GM23338 (cell line): ENCODE measurements around the gene MYL5. TPM values are rescaled to one million over a fixed set of nuclear protein-coding genes. Genes with fewer than 3 reads are reported as not detected.
A peak's percentile ranks its signal among the peaks of the same experiment; 100 is the strongest.

Source experiments
- ATAC-seq: fragments of 200-7000 bp; cut with Tn5 transposase; 3 replicates; pipeline ENCODE4 v1.9.1; 2020
- DNase-seq: peaks from one replicate; pipeline ENCODE4 v3.0.0-alpha.2; 2015; ENCODE audit warnings: low spot score
- H2AFZ ChIP-seq: fragments of 200-600 bp; sonication (generic); 2 replicates; pipeline ENCODE4 v1.8.0; 2016; ENCODE audit warnings: antibody characterized with exemption, mild to moderate bottlenecking, moderate library complexity
- H3F3A ChIP-seq: fragments of 200-600 bp; sonication (generic); replicated peaks from 2 replicates; pipeline ENCODE4 v1.8.0; 2017; ENCODE audit warnings: antibody characterized with exemption, mixed run types, low read depth
- H3K27ac ChIP-seq: fragments of 200-600 bp; sonication (generic); 2 replicates; pipeline ENCODE4 v1.6.1; 2016; ENCODE audit warnings: low read depth
- H3K27me3 ChIP-seq: fragments of 200-600 bp; sonication (generic); 2 replicates; pipeline ENCODE4 v1.8.0; 2016; ENCODE audit warnings: mild to moderate bottlenecking, mixed run types, moderate library complexity; ENCODE audit not compliant: insufficient read depth
- H3K36me3 ChIP-seq: fragments of 200-600 bp; sonication (generic); 2 replicates; pipeline ENCODE4 v1.8.0; 2016; ENCODE audit warnings: mild to moderate bottlenecking; ENCODE audit not compliant: insufficient read depth
- H3K4me1 ChIP-seq: fragments of 200-600 bp; sonication (generic); 2 replicates; pipeline ENCODE4 v1.8.0; 2016; ENCODE audit warnings: mild to moderate bottlenecking, moderate library complexity; ENCODE audit not compliant: insufficient read depth
- H3K4me2 ChIP-seq: fragments of 200-600 bp; sonication (generic); 2 replicates; pipeline ENCODE4 v1.7.1; 2017; ENCODE audit warnings: mixed run types
- H3K4me3 ChIP-seq: fragments of 200-600 bp; sonication (generic); 2 replicates; pipeline ENCODE4 v1.6.1; 2016; ENCODE audit warnings: mixed run types
- H3K79me2 ChIP-seq: fragments of 200-600 bp; sonication (generic); replicated peaks from 2 replicates; pipeline ENCODE4 v1.8.0; 2017; ENCODE audit warnings: mild to moderate bottlenecking; ENCODE audit not compliant: insufficient read depth
- H3K9me2 ChIP-seq: fragments of 200-600 bp; sonication (generic); 2 replicates; pipeline ENCODE4 v1.8.0; 2017; ENCODE audit not compliant: insufficient read depth
- H4K20me1 ChIP-seq: fragments of 200-600 bp; sonication (generic); replicated peaks from 2 replicates; pipeline ENCODE4 v1.8.0; 2017; ENCODE audit warnings: mild to moderate bottlenecking; ENCODE audit not compliant: insufficient read depth
- H3K27ac Mint-ChIP-seq: 2 replicates; pipeline ENCODE4 v1.8.0; 2020; ENCODE audit warnings: inconsistent platforms, mild to moderate bottlenecking, moderate library complexity, mixed read lengths
- H3K27me3 Mint-ChIP-seq: 3 replicates; pipeline ENCODE4 v1.8.0; 2022; ENCODE audit warnings: low read depth, mild to moderate bottlenecking, moderate library complexity, mixed read lengths, inconsistent platforms; ENCODE audit not compliant: insufficient read depth, poor library complexity
- H3K36me3 Mint-ChIP-seq: 3 replicates; pipeline ENCODE4 v1.8.0; 2021; ENCODE audit warnings: low read depth, mild to moderate bottlenecking, inconsistent platforms, moderate library complexity, mixed read lengths
- H3K4me1 Mint-ChIP-seq: 3 replicates; pipeline ENCODE4 v1.8.0; 2020; ENCODE audit warnings: mild to moderate bottlenecking, inconsistent platforms, mixed read lengths
- H3K4me3 Mint-ChIP-seq: 3 replicates; pipeline ENCODE4 v1.8.0; 2021; ENCODE audit warnings: moderate library complexity, mild to moderate bottlenecking, inconsistent platforms, mixed read lengths
- H3K9me3 Mint-ChIP-seq: 3 replicates; pipeline ENCODE4 v1.8.0; 2020; ENCODE audit warnings: moderate library complexity, mild to moderate bottlenecking, inconsistent platforms, mixed read lengths
- ETS1 ChIP-seq: IDR thresholded peaks from 2 replicates; pipeline ENCODE4 v1.6.1; 2016; ENCODE audit warnings: antibody characterized with exemption
- EZH2phosphoT487 ChIP-seq: fragments of 200-600 bp; sonication (generic); IDR thresholded peaks from one replicate; pipeline ENCODE4 v1.8.1; 2018; ENCODE audit warnings: antibody characterized with exemption; ENCODE audit not compliant: unreplicated experiment
- JUNB ChIP-seq: IDR thresholded peaks from one replicate; pipeline ENCODE4 v1.6.1; 2016; ENCODE audit warnings: antibody characterized with exemption; ENCODE audit not compliant: unreplicated experiment
- STAT1 ChIP-seq: IDR thresholded peaks from one replicate; pipeline ENCODE4 v1.6.1; 2016; ENCODE audit warnings: antibody characterized with exemption; ENCODE audit not compliant: unreplicated experiment
- polyA plus RNA-seq: library from polyadenylated mRNA; unstranded; fragments of >200 nt; fragmentation: Nextera tagmentation; extraction: Ambion mirVana; gene quantifications from 2 replicates; pipeline ENCODE4 v1.2.1, GENCODE V29; 2016
- total RNA-seq: library from RNA; depleted of rRNA; stranded (reverse); fragments of >200 nt; shearing (Covaris generic); gene quantifications from 2 replicates; pipeline ENCODE4 v1.2.3, GENCODE V29; 2014
- TF ChIP-seq, protein P1 (sequence below): fragments of 250-450 bp; sonication (Bioruptor Pico); IDR thresholded peaks from 2 replicates; pipeline ENCODE4 v1.5.0; 2020; ENCODE audit warnings: mild to moderate bottlenecking, moderate library complexity
- TF ChIP-seq, protein P2 (sequence below): IDR thresholded peaks from one replicate; pipeline ENCODE4 v1.6.1; 2018; ENCODE audit warnings: antibody characterized with exemption; ENCODE audit not compliant: unreplicated experiment

The MYL5 gene
- total and polyA plus RNA-seq, 2 experiments from 2014 or later, result 3.0 to 4.4 TPM

DNA sequence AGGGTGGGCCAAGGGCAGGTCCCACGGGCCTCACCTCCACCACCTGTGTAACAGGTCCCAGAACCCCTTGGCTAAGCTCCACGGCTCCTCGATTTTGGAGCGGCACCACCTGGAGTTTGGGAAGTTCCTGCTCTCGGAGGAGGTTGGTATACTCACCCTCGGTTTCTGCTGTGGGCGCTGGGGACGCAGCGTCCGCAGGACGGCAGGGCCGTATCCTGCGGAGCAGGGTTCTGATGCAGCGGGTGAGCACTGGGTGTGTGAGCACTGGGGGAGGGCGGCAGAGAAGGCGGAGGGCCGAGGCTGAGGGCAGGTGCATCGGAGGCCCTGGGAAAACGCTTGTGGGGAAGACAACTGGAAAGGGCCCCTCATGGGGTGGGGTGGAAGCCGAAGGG, 11.3 kb upstream of the MYL5 start:
- H3K4me3 ChIP-seq, result peak overlapping the region; percentile 87
- DNase-seq, result no peak
- H3K9me2 ChIP-seq, result no peaks in the 10 kb centered on the region
- Mint-ChIP-seq H3K4me3 (peak overlapping the region; percentile 73), H3K9me3 (no peaks in the 10 kb centered on the region; the same call in 2 of the 3 replicates), H3K36me3 (peaks cover 12% of the 10 kb centered on the region), H3K27me3 (peaks cover 8% of the 10 kb centered on the region), H3K4me1 (no peaks in the 10 kb centered on the region; the same call in 2 of the 3 replicates), H3K27ac (no peak overlapping the region)
- H4K20me1 ChIP-seq, result no peaks in the 10 kb centered on the region; the same call in 1 of the 2 replicates
- H3K4me2 ChIP-seq, result peak overlapping the region; percentile 90
- H3K27me3 ChIP-seq, result no peaks in the 10 kb centered on the region
- no peak overlapping the region for H3K27ac ChIP-seq
- H3K36me3 ChIP-seq, result no peaks in the 10 kb centered on the region
- no peaks in the 10 kb centered on the region for H3K79me2 ChIP-seq
- 0 out of 2 replicates have a peak, but pooled peaks cover 2% of the 10 kb centered on the region for H3F3A ChIP-seq
- TF ChIP-seq EZH2phosphoT487 (no peak), STAT1 (no peak), JUNB (no peak), ETS1 (no peak)
- TF ChIP-seq, protein P1, sequence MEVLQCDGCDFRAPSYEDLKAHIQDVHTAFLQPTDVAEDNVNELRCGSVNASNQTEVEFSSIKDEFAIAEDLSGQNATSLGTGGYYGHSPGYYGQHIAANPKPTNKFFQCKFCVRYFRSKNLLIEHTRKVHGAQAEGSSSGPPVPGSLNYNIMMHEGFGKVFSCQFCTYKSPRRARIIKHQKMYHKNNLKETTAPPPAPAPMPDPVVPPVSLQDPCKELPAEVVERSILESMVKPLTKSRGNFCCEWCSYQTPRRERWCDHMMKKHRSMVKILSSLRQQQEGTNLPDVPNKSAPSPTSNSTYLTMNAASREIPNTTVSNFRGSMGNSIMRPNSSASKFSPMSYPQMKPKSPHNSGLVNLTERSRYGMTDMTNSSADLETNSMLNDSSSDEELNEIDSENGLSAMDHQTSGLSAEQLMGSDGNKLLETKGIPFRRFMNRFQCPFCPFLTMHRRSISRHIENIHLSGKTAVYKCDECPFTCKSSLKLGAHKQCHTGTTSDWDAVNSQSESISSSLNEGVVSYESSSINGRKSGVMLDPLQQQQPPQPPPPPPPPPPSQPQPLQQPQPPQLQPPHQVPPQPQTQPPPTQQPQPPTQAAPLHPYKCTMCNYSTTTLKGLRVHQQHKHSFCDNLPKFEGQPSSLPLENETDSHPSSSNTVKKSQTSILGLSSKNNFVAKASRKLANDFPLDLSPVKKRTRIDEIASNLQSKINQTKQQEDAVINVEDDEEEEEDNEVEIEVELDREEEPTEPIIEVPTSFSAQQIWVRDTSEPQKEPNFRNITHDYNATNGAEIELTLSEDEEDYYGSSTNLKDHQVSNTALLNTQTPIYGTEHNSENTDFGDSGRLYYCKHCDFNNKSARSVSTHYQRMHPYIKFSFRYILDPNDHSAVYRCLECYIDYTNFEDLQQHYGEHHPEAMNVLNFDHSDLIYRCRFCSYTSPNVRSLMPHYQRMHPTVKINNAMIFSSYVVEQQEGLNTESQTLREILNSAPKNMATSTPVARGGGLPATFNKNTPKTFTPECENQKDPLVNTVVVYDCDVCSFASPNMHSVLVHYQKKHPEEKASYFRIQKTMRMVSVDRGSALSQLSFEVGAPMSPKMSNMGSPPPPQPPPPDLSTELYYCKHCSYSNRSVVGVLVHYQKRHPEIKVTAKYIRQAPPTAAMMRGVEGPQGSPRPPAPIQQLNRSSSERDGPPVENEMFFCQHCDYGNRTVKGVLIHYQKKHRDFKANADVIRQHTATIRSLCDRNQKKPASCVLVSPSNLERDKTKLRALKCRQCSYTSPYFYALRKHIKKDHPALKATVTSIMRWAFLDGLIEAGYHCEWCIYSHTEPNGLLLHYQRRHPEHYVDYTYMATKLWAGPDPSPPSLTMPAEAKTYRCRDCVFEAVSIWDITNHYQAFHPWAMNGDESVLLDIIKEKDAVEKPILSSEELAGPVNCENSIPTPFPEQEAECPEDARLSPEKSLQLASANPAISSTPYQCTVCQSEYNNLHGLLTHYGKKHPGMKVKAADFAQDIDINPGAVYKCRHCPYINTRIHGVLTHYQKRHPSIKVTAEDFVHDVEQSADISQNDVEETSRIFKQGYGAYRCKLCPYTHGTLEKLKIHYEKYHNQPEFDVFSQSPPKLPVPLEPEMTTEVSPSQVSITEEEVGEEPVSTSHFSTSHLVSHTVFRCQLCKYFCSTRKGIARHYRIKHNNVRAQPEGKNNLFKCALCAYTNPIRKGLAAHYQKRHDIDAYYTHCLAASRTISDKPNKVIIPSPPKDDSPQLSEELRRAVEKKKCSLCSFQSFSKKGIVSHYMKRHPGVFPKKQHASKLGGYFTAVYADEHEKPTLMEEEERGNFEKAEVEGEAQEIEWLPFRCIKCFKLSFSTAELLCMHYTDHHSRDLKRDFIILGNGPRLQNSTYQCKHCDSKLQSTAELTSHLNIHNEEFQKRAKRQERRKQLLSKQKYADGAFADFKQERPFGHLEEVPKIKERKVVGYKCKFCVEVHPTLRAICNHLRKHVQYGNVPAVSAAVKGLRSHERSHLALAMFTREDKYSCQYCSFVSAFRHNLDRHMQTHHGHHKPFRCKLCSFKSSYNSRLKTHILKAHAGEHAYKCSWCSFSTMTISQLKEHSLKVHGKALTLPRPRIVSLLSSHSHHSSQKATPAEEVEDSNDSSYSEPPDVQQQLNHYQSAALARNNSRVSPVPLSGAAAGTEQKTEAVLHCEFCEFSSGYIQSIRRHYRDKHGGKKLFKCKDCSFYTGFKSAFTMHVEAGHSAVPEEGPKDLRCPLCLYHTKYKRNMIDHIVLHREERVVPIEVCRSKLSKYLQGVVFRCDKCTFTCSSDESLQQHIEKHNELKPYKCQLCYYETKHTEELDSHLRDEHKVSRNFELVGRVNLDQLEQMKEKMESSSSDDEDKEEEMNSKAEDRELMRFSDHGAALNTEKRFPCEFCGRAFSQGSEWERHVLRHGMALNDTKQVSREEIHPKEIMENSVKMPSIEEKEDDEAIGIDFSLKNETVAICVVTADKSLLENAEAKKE (CRISPR knock-in tag), result no peak
- TF ChIP-seq, protein P2, sequence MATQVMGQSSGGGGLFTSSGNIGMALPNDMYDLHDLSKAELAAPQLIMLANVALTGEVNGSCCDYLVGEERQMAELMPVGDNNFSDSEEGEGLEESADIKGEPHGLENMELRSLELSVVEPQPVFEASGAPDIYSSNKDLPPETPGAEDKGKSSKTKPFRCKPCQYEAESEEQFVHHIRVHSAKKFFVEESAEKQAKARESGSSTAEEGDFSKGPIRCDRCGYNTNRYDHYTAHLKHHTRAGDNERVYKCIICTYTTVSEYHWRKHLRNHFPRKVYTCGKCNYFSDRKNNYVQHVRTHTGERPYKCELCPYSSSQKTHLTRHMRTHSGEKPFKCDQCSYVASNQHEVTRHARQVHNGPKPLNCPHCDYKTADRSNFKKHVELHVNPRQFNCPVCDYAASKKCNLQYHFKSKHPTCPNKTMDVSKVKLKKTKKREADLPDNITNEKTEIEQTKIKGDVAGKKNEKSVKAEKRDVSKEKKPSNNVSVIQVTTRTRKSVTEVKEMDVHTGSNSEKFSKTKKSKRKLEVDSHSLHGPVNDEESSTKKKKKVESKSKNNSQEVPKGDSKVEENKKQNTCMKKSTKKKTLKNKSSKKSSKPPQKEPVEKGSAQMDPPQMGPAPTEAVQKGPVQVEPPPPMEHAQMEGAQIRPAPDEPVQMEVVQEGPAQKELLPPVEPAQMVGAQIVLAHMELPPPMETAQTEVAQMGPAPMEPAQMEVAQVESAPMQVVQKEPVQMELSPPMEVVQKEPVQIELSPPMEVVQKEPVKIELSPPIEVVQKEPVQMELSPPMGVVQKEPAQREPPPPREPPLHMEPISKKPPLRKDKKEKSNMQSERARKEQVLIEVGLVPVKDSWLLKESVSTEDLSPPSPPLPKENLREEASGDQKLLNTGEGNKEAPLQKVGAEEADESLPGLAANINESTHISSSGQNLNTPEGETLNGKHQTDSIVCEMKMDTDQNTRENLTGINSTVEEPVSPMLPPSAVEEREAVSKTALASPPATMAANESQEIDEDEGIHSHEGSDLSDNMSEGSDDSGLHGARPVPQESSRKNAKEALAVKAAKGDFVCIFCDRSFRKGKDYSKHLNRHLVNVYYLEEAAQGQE, result no peak
- ATAC-seq, result peak; percentile 18
- H2AFZ ChIP-seq, result peak overlapping the region; percentile 94
- H3K4me1 ChIP-seq, result no peaks in the 10 kb centered on the region
